Measurements from ENCODE around the gene CCL4. TPM values are rescaled to one million over a fixed set of nuclear protein-coding genes. Genes with fewer than 3 reads are reported as not detected.
"Not testable (repeated sequence)": the region's sequence is repeated elsewhere in the genome, so short reads cannot be mapped to it uniquely, and the experiment has no call there.

CCL4 gene
- total RNA-seq, 1 donor from 2014 or later: not detected

DNA sequence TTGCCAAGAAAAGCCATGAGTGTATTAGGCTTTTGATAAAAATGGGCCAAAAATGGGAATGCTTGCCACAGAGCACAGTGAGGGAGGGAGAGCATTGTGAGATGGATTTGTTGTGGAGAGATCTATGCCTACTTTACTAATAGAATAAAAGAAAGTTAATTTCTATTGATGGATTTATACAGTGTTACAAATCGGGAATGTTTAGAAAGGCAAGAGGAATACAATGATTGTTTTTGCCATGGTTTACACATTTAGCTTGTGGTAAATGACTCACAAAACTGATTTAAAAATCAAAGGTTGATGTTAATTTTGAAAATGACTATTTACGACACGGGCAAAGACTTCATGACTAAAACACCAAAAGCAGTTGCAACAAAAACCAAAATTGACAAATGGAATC, 16.6 kb downstream of the CCL4 start:
- no peak overlapping the region for H3K27ac Mint-ChIP-seq
- no peaks in the 10 kb centered on the region for H3K36me3 Mint-ChIP-seq
- no peak overlapping the region for H3K4me3 Mint-ChIP-seq
- TF ChIP-seq, protein P1, sequence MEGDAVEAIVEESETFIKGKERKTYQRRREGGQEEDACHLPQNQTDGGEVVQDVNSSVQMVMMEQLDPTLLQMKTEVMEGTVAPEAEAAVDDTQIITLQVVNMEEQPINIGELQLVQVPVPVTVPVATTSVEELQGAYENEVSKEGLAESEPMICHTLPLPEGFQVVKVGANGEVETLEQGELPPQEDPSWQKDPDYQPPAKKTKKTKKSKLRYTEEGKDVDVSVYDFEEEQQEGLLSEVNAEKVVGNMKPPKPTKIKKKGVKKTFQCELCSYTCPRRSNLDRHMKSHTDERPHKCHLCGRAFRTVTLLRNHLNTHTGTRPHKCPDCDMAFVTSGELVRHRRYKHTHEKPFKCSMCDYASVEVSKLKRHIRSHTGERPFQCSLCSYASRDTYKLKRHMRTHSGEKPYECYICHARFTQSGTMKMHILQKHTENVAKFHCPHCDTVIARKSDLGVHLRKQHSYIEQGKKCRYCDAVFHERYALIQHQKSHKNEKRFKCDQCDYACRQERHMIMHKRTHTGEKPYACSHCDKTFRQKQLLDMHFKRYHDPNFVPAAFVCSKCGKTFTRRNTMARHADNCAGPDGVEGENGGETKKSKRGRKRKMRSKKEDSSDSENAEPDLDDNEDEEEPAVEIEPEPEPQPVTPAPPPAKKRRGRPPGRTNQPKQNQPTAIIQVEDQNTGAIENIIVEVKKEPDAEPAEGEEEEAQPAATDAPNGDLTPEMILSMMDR (IDR thresholded peaks at IDR 0.05; ENCODE audit: unreplicated experiment): no peak
- H3K4me1 Mint-ChIP-seq: peaks cover 9% of the 10 kb centered on the region
- no peaks in the 10 kb centered on the region for H3K9me3 Mint-ChIP-seq
- DNase-seq (ENCODE audit: low spot score in 2 of 2, unreplicated experiment in 2 of 2): no peak
- H3K27me3 Mint-ChIP-seq (ENCODE audit: low read depth): peaks cover 14% of the 10 kb centered on the region

DNA sequence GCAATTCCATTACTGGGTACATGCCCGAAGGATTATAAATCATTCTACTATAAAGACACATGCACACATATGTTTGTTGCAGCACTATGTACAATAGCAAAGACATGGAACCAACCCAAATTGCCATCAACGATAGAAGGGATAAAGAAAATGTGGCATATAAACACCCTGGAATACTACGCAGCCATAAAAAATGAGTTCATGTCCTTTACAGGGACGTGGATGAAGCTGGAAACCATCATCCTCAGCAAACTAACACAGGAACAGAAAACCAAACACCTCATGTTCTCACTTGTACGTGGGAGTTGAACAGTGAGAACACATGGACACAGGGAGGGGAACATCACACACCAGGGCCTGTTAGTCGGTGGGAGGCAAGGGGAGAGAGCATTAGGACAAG, 17.5 kb downstream of the CCL4 start:
- H3K36me3 Mint-ChIP-seq; H3K4me1 Mint-ChIP-seq; H3K4me3 Mint-ChIP-seq; H3K9me3 Mint-ChIP-seq; DNase-seq (ENCODE audit: low spot score in 2 of 2, unreplicated experiment in 2 of 2); H3K27ac Mint-ChIP-seq: not testable (repeated sequence)
- peaks cover 16% of the 10 kb centered on the region for H3K27me3 Mint-ChIP-seq (ENCODE audit: low read depth)

DNA sequence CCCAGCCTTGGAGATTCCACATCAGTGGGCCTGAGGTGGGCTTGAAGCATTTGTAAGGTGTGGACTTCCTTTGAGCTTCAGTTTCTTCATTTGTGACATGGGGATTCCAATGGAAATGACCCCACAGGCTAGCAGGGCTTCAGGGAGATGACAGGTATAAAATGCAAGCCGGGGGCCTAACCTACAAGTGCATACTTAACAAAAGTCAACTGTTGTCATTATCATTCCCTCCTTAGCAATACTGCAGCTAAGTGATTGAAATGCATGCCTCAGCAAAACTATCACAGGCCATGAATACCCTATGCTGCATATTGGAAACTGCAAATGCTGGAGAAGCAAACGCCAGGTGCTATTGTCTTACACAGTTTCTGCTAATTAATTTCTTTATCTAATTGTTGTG, 19.8 kb downstream of the CCL4 start:
- Mint-ChIP-seq H3K36me3 (no peaks in the 10 kb centered on the region), H3K27me3 (ENCODE audit: low read depth) (peaks cover 27% of the 10 kb centered on the region), H3K27ac (no peak overlapping the region), H3K4me1 (no peaks in the 10 kb centered on the region), H3K9me3 (peaks cover 8% of the 10 kb centered on the region), H3K4me3 (no peak overlapping the region)
- TF ChIP-seq, protein P1 (IDR thresholded peaks at IDR 0.05; ENCODE audit: unreplicated experiment): no peak
- no peak for DNase-seq (ENCODE audit: low spot score in 2 of 2, unreplicated experiment in 2 of 2)

DNA sequence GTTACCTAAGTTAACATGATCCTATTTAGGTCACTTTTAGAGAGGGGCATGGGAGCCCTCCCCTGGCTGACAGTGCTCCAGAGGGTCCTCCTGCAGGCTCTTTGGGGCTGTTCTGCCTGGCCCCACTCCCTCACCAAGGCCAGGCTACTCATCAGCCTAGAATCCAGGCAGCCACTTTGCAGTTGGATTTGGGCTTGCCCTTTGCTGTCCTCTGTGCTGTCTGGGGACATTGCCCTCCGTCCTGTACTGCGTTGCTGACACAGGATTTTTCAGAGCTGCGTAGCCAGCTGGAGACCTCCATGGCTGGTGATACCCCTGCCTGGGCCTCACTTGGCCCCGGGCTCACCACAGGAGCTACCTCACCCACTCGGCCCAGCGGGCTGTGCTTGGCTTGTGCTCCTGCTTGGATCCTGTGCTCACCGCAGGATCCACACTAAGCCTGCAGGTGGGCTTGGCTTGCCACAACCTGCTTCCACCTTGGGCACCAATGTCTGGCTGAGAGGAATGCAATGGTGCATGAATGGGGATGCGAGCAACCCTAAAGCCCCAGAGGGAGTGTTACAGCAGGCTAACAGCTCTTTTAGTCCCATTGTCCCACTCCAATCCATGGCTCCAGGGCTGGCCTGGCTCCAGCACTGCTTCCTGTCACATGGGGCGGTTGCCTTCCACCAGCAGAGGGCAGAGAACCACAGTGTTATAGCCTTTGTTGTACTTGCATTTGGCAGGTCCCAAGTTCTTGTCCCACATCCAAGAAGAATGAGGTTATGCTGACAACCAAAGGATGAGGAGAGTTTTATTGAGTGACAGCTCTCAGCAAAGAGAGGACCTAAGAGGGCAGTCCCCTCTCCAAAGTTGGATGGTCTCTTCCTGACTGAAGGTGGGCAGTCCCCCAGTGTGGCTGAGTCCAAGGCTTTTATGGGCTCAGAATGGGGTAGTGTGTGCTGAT, 21.5 kb downstream of the CCL4 start:
- DNase-seq (ENCODE audit: low spot score in 2 of 2, unreplicated experiment in 2 of 2): no peak
- Mint-ChIP-seq H3K27me3 (ENCODE audit: low read depth) (peaks cover 40% of the 10 kb centered on the region), H3K36me3 (no peaks in the 10 kb centered on the region)

DNA sequence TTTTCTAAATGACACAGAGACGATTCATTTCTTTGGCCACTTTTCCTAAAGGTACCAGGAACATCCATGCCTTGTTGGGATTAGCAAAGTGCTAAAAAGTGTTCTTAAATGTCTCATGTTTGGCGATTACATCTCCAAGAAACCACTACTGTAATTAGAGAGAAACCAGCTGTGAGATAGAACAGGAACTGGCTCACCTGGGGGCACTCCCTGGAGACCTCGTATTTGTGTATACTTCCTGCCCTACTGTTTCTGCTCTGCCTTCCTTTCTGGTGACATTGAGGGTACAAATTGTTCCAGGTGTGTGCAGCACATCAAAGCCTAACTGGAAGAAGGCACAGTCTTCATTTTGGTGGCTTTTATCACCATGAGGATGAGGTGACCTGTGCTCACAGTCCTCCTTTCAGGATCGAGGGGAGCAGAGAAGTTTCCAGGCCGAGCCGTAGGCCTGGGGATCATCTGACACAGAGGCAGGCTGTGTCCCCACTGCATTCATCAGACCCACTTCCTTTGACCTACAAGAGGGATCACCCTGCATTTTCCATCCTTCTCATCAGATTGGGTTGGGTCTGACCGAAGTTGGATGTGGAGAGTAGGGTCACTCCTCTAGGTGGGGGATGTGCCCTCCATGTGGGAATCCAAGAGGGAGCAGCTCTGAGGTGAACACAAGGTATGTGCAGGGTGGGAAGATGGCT, 23.7 kb downstream of the CCL4 start:
- no peak overlapping the region for H3K27ac Mint-ChIP-seq
- H3K27me3 Mint-ChIP-seq (ENCODE audit: low read depth): peaks cover 31% of the 10 kb centered on the region
- TF ChIP-seq, protein P1 (IDR thresholded peaks at IDR 0.05; ENCODE audit: unreplicated experiment): no peak
- H3K36me3 Mint-ChIP-seq: no peaks in the 10 kb centered on the region
- no peak for DNase-seq (ENCODE audit: low spot score in 2 of 2, unreplicated experiment in 2 of 2)
- no peak overlapping the region for H3K4me3 Mint-ChIP-seq
- no peaks in the 10 kb centered on the region for H3K4me1 Mint-ChIP-seq
- peaks cover 8% of the 10 kb centered on the region for H3K9me3 Mint-ChIP-seq

More for the DNA sequence above, 21.5 kb downstream of the CCL4 start:
- Mint-ChIP-seq H3K27ac (no peak overlapping the region), H3K4me1 (no peaks in the 10 kb centered on the region), H3K4me3 (no peak overlapping the region), H3K9me3 (peaks cover 8% of the 10 kb centered on the region)
- TF ChIP-seq, protein P1 (IDR thresholded peaks at IDR 0.05; ENCODE audit: unreplicated experiment): no peak

DNA sequence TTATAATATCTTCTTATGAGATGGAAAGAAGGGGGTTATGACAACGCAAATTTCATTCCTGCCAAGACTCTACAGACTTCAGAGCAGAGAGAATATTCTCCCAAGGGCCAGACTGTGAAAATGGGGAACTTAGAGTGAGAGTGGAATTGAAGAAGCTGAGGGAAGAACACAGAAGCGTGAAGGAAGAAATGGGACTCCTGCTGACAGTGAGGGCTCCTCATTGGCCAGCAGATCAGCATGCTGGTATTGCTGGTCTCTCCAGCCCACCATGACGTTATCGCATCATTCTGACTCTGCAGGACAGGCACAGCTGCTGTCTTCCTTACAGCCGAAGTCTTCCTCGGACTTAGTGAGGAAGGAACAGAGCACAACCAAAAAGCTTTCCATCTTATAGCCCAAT, 24.3 kb downstream of the CCL4 start:
- Mint-ChIP-seq H3K27me3 (ENCODE audit: low read depth) (peaks cover 32% of the 10 kb centered on the region), H3K4me1 (no peaks in the 10 kb centered on the region), H3K27ac (no peak overlapping the region), H3K9me3 (peaks cover 8% of the 10 kb centered on the region), H3K4me3 (no peak overlapping the region), H3K36me3 (no peaks in the 10 kb centered on the region)
- TF ChIP-seq, protein P1 (IDR thresholded peaks at IDR 0.05; ENCODE audit: unreplicated experiment): no peak
- no peak for DNase-seq (ENCODE audit: low spot score in 2 of 2, unreplicated experiment in 2 of 2)
